HepG2 (cell line): Measurements from ENCODE around the gene DAAM1. TPM values are rescaled to one million over a fixed set of nuclear protein-coding genes. Genes with fewer than 3 reads are reported as not detected.

Experiments
- ASH2L ChIP-seq: fragments of 300-600, 200-600 bp; sonication (generic); IDR thresholded peaks from 2 replicates; pipeline ENCODE4 v1.7.0; 2017; ENCODE audit warnings: low read depth, mild to moderate bottlenecking, moderate library complexity, mixed read lengths, low read length; ENCODE audit not compliant: insufficient read length
- ATF7 ChIP-seq, 2 experiments: fragments of 450-650 bp in 1 of 2; sonication (generic) in 1 of 2; formaldehyde crosslinking in 1 of 2; IDR thresholded peaks; 2 replicates each; pipeline versions ENCODE4 v1.4.0 to v1.6.1; 2016 to 2020; ENCODE audit warnings: antibody characterized with exemption in 1 of 2, mild to moderate bottlenecking in 1 of 2, missing genetic modification reagents in 1 of 2
- EP300 ChIP-seq, 3 experiments: sonication (generic) in 1 of 3; formaldehyde crosslinking in 1 of 3; IDR thresholded peaks; 2 replicates each; pipeline versions ENCODE4 v1.5.1 to v1.6.1; 2011 to 2020; ENCODE audit warnings: low read depth in 2 of 3, low read length in 2 of 3, borderline replicate concordance in 1 of 3, improper control_type of control experiment in 1 of 3, mild to moderate bottlenecking in 1 of 3, missing genetic modification reagents in 1 of 3, moderate library complexity in 1 of 3
- FOXK2 ChIP-seq: fragments of 450-650 bp; IDR thresholded peaks from 2 replicates; pipeline ENCODE4 v1.6.1; 2016
- KLF11 ChIP-seq: IDR thresholded peaks from 2 replicates; pipeline ENCODE4 v1.6.1; 2016; ENCODE audit warnings: missing compliant biosample characterization
- POLR2A ChIP-seq, 2 experiments: IDR thresholded peaks; 2 replicates each; pipeline ENCODE4 v1.6.1; 2011; ENCODE audit warnings: low read depth in 2 of 2, low read length in 2 of 2, mild to moderate bottlenecking in 1 of 2, moderate library complexity in 1 of 2; ENCODE audit not compliant: insufficient read depth in 1 of 2
- RBM22 ChIP-seq: fragments of 200-400 bp; formaldehyde crosslinking; optimal IDR thresholded peaks from 2 replicates; pipeline ENCODE3; 2017; ENCODE audit warnings: mild to moderate bottlenecking, low read length, moderate library complexity
- SIX4 ChIP-seq: sonication (generic); formaldehyde crosslinking; IDR thresholded peaks from 2 replicates; pipeline ENCODE4 v1.4.0; 2020; ENCODE audit warnings: missing genetic modification reagents
- ZFP1 ChIP-seq: IDR thresholded peaks from 2 replicates; pipeline ENCODE4 v1.6.1; 2016
- ZKSCAN8 ChIP-seq: IDR thresholded peaks from 2 replicates; pipeline ENCODE4 v1.6.1; 2016; ENCODE audit warnings: borderline replicate concordance, missing genetic modification reagents, missing compliant biosample characterization
- ZNF205 ChIP-seq: IDR thresholded peaks from 2 replicates; pipeline ENCODE4 v1.6.1; 2018; ENCODE audit warnings: missing biosample characterization, missing genetic modification reagents
- ZNF331 ChIP-seq: sonication (generic); formaldehyde crosslinking; IDR thresholded peaks from 2 replicates; pipeline ENCODE4 v1.4.0; 2020; ENCODE audit warnings: missing genetic modification reagents
- ZSCAN20 ChIP-seq: sonication (generic); formaldehyde crosslinking; IDR thresholded peaks from 2 replicates; pipeline ENCODE4 v1.4.0; 2020; ENCODE audit warnings: missing genetic modification reagents, mild to moderate bottlenecking, borderline replicate concordance
- polyA plus RNA-seq, 8 experiments: library from polyadenylated mRNA; depleted of rRNA in 3 of 8; stranded (reverse) in 7 of 8; unstranded in 1 of 8; fragments of >200 nt; fragmentation: Illumina TruSeq in 4 of 8; extraction: Trizol in 4 of 8; gene quantifications; 2 replicates each; pipeline versions ENCODE4 v1.2.1 to v1.2.3, GENCODE V29; 2011 to 2016; ENCODE audit warnings: low read depth in 4 of 8, missing spikeins in 1 of 8, mixed read lengths in 1 of 8; ENCODE audit not compliant: insufficient read depth in 1 of 8
- total RNA-seq, 5 experiments: library from RNA; depleted of rRNA; stranded (reverse); fragments of >200 nt; fragmentation: Illumina TruSeq; extraction: Trizol; gene quantifications; 2 replicates each; pipeline ENCODE4 v1.2.3, GENCODE V29; 2016; ENCODE audit warnings: low read depth in 1 of 5
- TF ChIP-seq, protein P1 (sequence below): sonication (generic); IDR thresholded peaks from 2 replicates; pipeline ENCODE4 v1.6.1; 2016; ENCODE audit warnings: low read depth, borderline replicate concordance
- TF ChIP-seq, protein P2 (sequence below): sonication (generic); formaldehyde crosslinking; IDR thresholded peaks from 2 replicates; pipeline ENCODE4 v1.5.0; 2020; ENCODE audit warnings: mild to moderate bottlenecking, missing genetic modification reagents
- TF ChIP-seq, protein P3 (sequence below): sonication (generic); formaldehyde crosslinking; conservative IDR thresholded peaks from 2 replicates; pipeline ENCODE4 v1.5.0; 2020; ENCODE audit warnings: missing genetic modification reagents
- TF ChIP-seq, protein P4 (sequence below): sonication (generic); formaldehyde crosslinking; IDR thresholded peaks from 2 replicates; pipeline ENCODE4 v1.5.0; 2020; ENCODE audit warnings: missing genetic modification reagents, mild to moderate bottlenecking, borderline replicate concordance
- TF ChIP-seq, protein P5 (sequence below): sonication (generic); formaldehyde crosslinking; IDR thresholded peaks from 2 replicates; pipeline ENCODE4 v1.4.0; 2020; ENCODE audit warnings: missing genetic modification reagents, borderline replicate concordance
- TF ChIP-seq, protein P6 (sequence below): sonication (generic); formaldehyde crosslinking; conservative IDR thresholded peaks from 2 replicates; pipeline ENCODE4 v1.4.0; 2020; ENCODE audit warnings: missing genetic modification reagents

DAAM1 gene
- total and polyA plus RNA-seq, 2 of the 13 experiments (the other 11 are each of a cell fraction or from before 2014, with no cell fraction given), result 10.9 to 24.5 TPM

DNA sequence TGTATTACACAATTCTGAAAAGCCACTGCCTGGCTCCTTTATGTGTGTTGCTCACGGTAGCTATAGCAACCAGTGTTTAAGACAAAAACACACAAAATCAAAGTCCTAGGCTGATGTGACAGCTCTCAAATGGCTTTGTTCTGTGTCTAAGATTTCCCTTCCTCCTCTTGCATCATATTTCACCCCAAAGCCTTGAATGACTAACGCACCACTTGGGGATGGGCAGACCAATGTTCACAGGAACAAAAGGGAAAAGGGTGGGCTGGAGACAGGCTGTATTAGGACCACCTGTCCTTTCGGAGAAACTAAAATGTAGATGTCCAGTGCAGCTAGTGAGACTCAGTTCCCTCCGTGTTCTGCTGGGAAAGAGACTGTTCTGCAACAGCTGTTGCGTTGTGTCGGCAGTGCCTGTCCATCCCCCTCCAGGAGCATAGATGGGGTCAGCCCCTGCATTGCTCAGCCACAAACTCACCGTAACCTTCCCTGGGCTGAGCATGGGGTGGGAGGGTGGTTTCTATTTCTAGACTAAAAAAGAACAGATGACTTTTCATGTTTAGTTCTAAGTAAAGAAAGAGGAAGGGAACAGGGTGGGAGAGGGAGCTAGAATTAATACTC is 26.8 kb upstream of the DAAM1 start (continued):
- TF ChIP-seq ZSCAN20 (CRISPR knock-in tag), result no peak
- TF ChIP-seq, protein P1, sequence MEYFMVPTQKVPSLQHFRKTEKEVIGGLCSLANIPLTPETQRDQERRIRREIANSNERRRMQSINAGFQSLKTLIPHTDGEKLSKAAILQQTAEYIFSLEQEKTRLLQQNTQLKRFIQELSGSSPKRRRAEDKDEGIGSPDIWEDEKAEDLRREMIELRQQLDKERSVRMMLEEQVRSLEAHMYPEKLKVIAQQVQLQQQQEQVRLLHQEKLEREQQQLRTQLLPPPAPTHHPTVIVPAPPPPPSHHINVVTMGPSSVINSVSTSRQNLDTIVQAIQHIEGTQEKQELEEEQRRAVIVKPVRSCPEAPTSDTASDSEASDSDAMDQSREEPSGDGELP, result peak; percentile 65; the same call in 1 of the 2 replicates
- TF ChIP-seq ZNF205 (CRISPR knock-in tag), result 0 out of 2 replicates have a peak, but pooled peaks have one; percentile 25
- TF ChIP-seq, protein P2, sequence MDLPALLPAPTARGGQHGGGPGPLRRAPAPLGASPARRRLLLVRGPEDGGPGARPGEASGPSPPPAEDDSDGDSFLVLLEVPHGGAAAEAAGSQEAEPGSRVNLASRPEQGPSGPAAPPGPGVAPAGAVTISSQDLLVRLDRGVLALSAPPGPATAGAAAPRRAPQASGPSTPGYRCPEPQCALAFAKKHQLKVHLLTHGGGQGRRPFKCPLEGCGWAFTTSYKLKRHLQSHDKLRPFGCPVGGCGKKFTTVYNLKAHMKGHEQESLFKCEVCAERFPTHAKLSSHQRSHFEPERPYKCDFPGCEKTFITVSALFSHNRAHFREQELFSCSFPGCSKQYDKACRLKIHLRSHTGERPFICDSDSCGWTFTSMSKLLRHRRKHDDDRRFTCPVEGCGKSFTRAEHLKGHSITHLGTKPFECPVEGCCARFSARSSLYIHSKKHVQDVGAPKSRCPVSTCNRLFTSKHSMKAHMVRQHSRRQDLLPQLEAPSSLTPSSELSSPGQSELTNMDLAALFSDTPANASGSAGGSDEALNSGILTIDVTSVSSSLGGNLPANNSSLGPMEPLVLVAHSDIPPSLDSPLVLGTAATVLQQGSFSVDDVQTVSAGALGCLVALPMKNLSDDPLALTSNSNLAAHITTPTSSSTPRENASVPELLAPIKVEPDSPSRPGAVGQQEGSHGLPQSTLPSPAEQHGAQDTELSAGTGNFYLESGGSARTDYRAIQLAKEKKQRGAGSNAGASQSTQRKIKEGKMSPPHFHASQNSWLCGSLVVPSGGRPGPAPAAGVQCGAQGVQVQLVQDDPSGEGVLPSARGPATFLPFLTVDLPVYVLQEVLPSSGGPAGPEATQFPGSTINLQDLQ, result no peak
- TF ChIP-seq, protein P3, sequence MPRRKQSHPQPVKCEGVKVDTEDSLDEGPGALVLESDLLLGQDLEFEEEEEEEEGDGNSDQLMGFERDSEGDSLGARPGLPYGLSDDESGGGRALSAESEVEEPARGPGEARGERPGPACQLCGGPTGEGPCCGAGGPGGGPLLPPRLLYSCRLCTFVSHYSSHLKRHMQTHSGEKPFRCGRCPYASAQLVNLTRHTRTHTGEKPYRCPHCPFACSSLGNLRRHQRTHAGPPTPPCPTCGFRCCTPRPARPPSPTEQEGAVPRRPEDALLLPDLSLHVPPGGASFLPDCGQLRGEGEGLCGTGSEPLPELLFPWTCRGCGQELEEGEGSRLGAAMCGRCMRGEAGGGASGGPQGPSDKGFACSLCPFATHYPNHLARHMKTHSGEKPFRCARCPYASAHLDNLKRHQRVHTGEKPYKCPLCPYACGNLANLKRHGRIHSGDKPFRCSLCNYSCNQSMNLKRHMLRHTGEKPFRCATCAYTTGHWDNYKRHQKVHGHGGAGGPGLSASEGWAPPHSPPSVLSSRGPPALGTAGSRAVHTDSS (CRISPR knock-in tag), result no peak
- peak in 1 of 2 experiments; percentile 34; a peak in 1 of 4 replicates for TF ChIP-seq POLR2A (IDR thresholded peaks at IDR 0.05; ENCODE audit: insufficient read depth in 1 of 2, low read depth in 2 of 2, low read length in 2 of 2)
- TF ChIP-seq ZNF331, result peak; percentile 63; the same call in 1 of the 2 replicates
- TF ChIP-seq ATF7 (IDR thresholded peaks at IDR 0.05), result peak; percentile 55
- no peak for TF ChIP-seq ATF7 (CRISPR knock-in tag; IDR thresholded peaks at IDR 0.05)
- TF ChIP-seq, protein P4, sequence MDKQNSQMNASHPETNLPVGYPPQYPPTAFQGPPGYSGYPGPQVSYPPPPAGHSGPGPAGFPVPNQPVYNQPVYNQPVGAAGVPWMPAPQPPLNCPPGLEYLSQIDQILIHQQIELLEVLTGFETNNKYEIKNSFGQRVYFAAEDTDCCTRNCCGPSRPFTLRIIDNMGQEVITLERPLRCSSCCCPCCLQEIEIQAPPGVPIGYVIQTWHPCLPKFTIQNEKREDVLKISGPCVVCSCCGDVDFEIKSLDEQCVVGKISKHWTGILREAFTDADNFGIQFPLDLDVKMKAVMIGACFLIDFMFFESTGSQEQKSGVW, result no peak
- peak; percentile 85 to 96 for TF ChIP-seq EP300 (IDR thresholded peaks at IDR 0.05; ENCODE audit: low read depth in 2 of 2, low read length in 2 of 2)
- peak; percentile 78 for TF ChIP-seq EP300 (CRISPR knock-in tag; IDR thresholded peaks at IDR 0.05; ENCODE audit: borderline replicate concordance)
- peak; percentile 79 for TF ChIP-seq RBM22
- TF ChIP-seq, protein P5, sequence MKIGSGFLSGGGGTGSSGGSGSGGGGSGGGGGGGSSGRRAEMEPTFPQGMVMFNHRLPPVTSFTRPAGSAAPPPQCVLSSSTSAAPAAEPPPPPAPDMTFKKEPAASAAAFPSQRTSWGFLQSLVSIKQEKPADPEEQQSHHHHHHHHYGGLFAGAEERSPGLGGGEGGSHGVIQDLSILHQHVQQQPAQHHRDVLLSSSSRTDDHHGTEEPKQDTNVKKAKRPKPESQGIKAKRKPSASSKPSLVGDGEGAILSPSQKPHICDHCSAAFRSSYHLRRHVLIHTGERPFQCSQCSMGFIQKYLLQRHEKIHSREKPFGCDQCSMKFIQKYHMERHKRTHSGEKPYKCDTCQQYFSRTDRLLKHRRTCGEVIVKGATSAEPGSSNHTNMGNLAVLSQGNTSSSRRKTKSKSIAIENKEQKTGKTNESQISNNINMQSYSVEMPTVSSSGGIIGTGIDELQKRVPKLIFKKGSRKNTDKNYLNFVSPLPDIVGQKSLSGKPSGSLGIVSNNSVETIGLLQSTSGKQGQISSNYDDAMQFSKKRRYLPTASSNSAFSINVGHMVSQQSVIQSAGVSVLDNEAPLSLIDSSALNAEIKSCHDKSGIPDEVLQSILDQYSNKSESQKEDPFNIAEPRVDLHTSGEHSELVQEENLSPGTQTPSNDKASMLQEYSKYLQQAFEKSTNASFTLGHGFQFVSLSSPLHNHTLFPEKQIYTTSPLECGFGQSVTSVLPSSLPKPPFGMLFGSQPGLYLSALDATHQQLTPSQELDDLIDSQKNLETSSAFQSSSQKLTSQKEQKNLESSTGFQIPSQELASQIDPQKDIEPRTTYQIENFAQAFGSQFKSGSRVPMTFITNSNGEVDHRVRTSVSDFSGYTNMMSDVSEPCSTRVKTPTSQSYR, result peak; percentile 51; the same call in 1 of the 2 replicates
- TF ChIP-seq KLF11 (CRISPR knock-in tag), result no peak
- no peak for TF ChIP-seq ZFP1 (CRISPR knock-in tag)
- TF ChIP-seq FOXK2, result peak; percentile 62; the same call in 1 of the 2 replicates
- TF ChIP-seq, protein P6, sequence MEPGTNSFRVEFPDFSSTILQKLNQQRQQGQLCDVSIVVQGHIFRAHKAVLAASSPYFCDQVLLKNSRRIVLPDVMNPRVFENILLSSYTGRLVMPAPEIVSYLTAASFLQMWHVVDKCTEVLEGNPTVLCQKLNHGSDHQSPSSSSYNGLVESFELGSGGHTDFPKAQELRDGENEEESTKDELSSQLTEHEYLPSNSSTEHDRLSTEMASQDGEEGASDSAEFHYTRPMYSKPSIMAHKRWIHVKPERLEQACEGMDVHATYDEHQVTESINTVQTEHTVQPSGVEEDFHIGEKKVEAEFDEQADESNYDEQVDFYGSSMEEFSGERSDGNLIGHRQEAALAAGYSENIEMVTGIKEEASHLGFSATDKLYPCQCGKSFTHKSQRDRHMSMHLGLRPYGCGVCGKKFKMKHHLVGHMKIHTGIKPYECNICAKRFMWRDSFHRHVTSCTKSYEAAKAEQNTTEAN (CRISPR knock-in tag), result no peak
- peak; percentile 85 for TF ChIP-seq SIX4 (CRISPR knock-in tag)
- peak; percentile 87 for TF ChIP-seq ASH2L
- peak; percentile 23; the same call in 1 of the 2 replicates for TF ChIP-seq ZKSCAN8 (CRISPR knock-in tag)
